Measurements from ENCODE around the gene CHIA. TPM values are rescaled to one million over a fixed set of nuclear protein-coding genes. Genes with fewer than 3 reads are reported as not detected.

The CHIA gene
- polyA plus RNA-seq, 1 of the 3 experiments (the other 2 are of a cell fraction) = not detected

GRCh38 chr1:111280267-111280666, 10.4 kb upstream of the CHIA start:
- no peaks in the 10 kb centered on the region for H3K9me2 ChIP-seq
- no peaks in the 10 kb centered on the region for H3K36me3 ChIP-seq (replicated peaks in 1 of 2; ENCODE audit: control insufficient read depth in 1 of 2, insufficient read depth in 2 of 2, low read length in 1 of 2)
- H3K4me1 ChIP-seq (ENCODE audit: control insufficient read depth in 1 of 2, insufficient read depth in 2 of 2, low read depth in 1 of 2, low read length in 1 of 2) = no peaks in the 10 kb centered on the region
- ChIA-PET CTCF (interaction anchor here (1.2 kb wide), 2 partner anchors 14 to 31 kb away, joined by 3 read pairs; no protein-coding TSS in a partner anchor), POLR2A (no interaction called here)
- H3K4me2 ChIP-seq = no peak overlapping the region
- no peak for TF ChIP-seq RCOR1 (IDR thresholded peaks at IDR 0.05; ENCODE audit: low read length)
- TF ChIP-seq TEAD4 (IDR thresholded peaks at IDR 0.05; ENCODE audit: borderline replicate concordance, insufficient read depth) = no peak
- TF ChIP-seq NFIC (IDR thresholded peaks at IDR 0.05; ENCODE audit: borderline replicate concordance) = no peak
- no peak for TF ChIP-seq TCF12 (IDR thresholded peaks at IDR 0.05)
- TF ChIP-seq CTCF (IDR thresholded peaks at IDR 0.05) = no peak
- TF ChIP-seq FOXM1 (IDR thresholded peaks at IDR 0.05; ENCODE audit: low read depth) = no peak
- no peak for TF ChIP-seq GABPA (IDR thresholded peaks at IDR 0.05; ENCODE audit: low read depth)
- no peak for TF ChIP-seq CHD2 (IDR thresholded peaks at IDR 0.05; ENCODE audit: low read length, partially characterized antibody)
- no peak for TF ChIP-seq EZH2phosphoT487 (IDR thresholded peaks at IDR 0.05; ENCODE audit: borderline replicate concordance, low read depth)
- no peak for TF ChIP-seq SMC3 (IDR thresholded peaks at IDR 0.05; ENCODE audit: low read depth, low read length)
- no peak for TF ChIP-seq ZBTB33 (IDR thresholded peaks at IDR 0.05; ENCODE audit: borderline replicate concordance, low read depth)
- TF ChIP-seq MXI1 (IDR thresholded peaks at IDR 0.05; ENCODE audit: low read depth, low read length) = no peak
- TF ChIP-seq EP300 (IDR thresholded peaks at IDR 0.05; ENCODE audit: borderline replicate concordance in 1 of 2, low read depth in 1 of 2, low read length in 1 of 2) = no peak
- no peak for TF ChIP-seq GATA2 (CRISPR knock-in tag; IDR thresholded peaks at IDR 0.05)
- TF ChIP-seq RAD21 (IDR thresholded peaks at IDR 0.05; ENCODE audit: low read length) = no peak
- TF ChIP-seq, protein P1, sequence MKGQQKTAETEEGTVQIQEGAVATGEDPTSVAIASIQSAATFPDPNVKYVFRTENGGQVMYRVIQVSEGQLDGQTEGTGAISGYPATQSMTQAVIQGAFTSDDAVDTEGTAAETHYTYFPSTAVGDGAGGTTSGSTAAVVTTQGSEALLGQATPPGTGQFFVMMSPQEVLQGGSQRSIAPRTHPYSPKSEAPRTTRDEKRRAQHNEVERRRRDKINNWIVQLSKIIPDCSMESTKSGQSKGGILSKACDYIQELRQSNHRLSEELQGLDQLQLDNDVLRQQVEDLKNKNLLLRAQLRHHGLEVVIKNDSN (IDR thresholded peaks at IDR 0.05; ENCODE audit: borderline replicate concordance, low read depth) = no peak
- no peak for TF ChIP-seq POLR2AphosphoS5 (IDR thresholded peaks at IDR 0.05; ENCODE audit: low read depth, low read length)
- TF ChIP-seq RXRA (IDR thresholded peaks at IDR 0.05; ENCODE audit: borderline replicate concordance, low read depth) = no peak
- TF ChIP-seq MEF2A (IDR thresholded peaks at IDR 0.05; ENCODE audit: borderline replicate concordance, low read depth) = no peak
- H3K27ac ChIP-seq (ENCODE audit: low read depth in 2 of 2, low read length in 1 of 2) = no peak overlapping the region
- no peak overlapping the region for H2AFZ ChIP-seq (ENCODE audit: low read depth)
- no peaks in the 10 kb centered on the region for H3F3A ChIP-seq (replicated peaks; ENCODE audit: insufficient read depth)
- H3K9me3 ChIP-seq = 0 out of 2 replicates have a peak, but pooled peaks cover 4% of the 10 kb centered on the region
- DNase-seq = no peak
- H3K9ac ChIP-seq = no peak overlapping the region
- H3K79me2 ChIP-seq (ENCODE audit: insufficient read depth) = no peaks in the 10 kb centered on the region
- H3K27me3 ChIP-seq (ENCODE audit: insufficient read depth) = no peaks in the 10 kb centered on the region; the same call in 1 of the 2 replicates
- no peak overlapping the region for H3K4me3 ChIP-seq (ENCODE audit: low read depth in 2 of 2, low read length in 1 of 2)
- no peaks in the 10 kb centered on the region for H4K20me1 ChIP-seq (ENCODE audit: insufficient read depth)

Measured in SK-N-SH (cell line).